ENCODE data around the gene MN1.

The MN1 gene

GRCh38 chr22:27798511-27799014 lies 3.0 kb downstream of the MN1 start:
- DNase-seq (ENCODE audit: low read depth in 1 of 2, low spot score in 1 of 2) = no peak
- TF ChIP-seq CTCF (IDR thresholded peaks at IDR 0.05; ENCODE audit: insufficient read depth, low read length) (no peak), REST (IDR thresholded peaks at IDR 0.05; ENCODE audit: insufficient replicate concordance, low read depth) (no peak), GABPA (IDR thresholded peaks at IDR 0.05; ENCODE audit: low read depth) (no peak), POLR2AphosphoS5 (IDR thresholded peaks at IDR 0.05; ENCODE audit: low read depth) (no peak), SPI1 (IDR thresholded peaks at IDR 0.05; ENCODE audit: borderline replicate concordance, low read depth) (no peak)
- Histone ChIP-seq H3K4me3 (replicated peaks; ENCODE audit: insufficient read depth, low read length) (no peak overlapping the region), H3K27ac (replicated peaks) (no peak overlapping the region), H3K27me3 (ENCODE audit: insufficient read depth, poor library complexity, severe bottlenecking) (peaks cover 21% of the 10 kb centered on the region)

GRCh38 chr22:27797520-27798391 lies 3.8 kb downstream of the MN1 start:
- Histone ChIP-seq H3K4me3 (replicated peaks; ENCODE audit: insufficient read depth, low read length) (no peak overlapping the region), H3K27ac (replicated peaks) (no peak overlapping the region), H3K27me3 (ENCODE audit: insufficient read depth, poor library complexity, severe bottlenecking) (peaks cover 21% of the 10 kb centered on the region)

More at GRCh38 chr22:27797520-27798391, 3.8 kb downstream of the MN1 start:
- DNase-seq (ENCODE audit: low read depth in 1 of 2, low spot score in 1 of 2) = no peak
- TF ChIP-seq POLR2AphosphoS5 (IDR thresholded peaks at IDR 0.05; ENCODE audit: low read depth) = no peak
- TF ChIP-seq GABPA (IDR thresholded peaks at IDR 0.05; ENCODE audit: low read depth) = no peak
- TF ChIP-seq CTCF (IDR thresholded peaks at IDR 0.05; ENCODE audit: insufficient read depth, low read length) = no peak
- no peak for TF ChIP-seq REST (IDR thresholded peaks at IDR 0.05; ENCODE audit: insufficient replicate concordance, low read depth)
- TF ChIP-seq SPI1 (IDR thresholded peaks at IDR 0.05; ENCODE audit: borderline replicate concordance, low read depth) = no peak
